ENCODE results near the gene TOMM40.
A peak's percentile ranks its signal among the peaks of the same experiment; 100 is the strongest.
"Not testable (repeated sequence)": the region's sequence is repeated elsewhere in the genome, so short reads cannot be mapped to it uniquely, and the experiment has no call there.

Gene TOMM40

DNA sequence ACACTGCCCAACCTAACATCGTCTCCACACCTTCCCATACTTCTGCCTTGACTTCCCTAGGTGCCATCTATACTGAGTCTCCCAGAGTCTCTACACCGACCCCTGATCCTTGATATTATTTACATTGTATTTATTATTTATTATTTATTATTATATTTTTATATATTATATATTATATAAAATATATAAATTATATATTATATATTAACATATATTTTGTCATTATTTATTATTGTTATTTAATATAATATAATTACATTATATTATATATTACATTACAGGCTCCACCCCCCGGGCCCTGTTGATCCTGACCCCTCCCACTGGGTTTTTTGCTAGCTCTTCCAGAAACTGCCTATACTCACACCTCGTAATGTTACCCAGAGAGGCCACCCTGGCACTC is 18.4 kb upstream of the TOMM40 start:
- no peak for DNase-seq

DNA sequence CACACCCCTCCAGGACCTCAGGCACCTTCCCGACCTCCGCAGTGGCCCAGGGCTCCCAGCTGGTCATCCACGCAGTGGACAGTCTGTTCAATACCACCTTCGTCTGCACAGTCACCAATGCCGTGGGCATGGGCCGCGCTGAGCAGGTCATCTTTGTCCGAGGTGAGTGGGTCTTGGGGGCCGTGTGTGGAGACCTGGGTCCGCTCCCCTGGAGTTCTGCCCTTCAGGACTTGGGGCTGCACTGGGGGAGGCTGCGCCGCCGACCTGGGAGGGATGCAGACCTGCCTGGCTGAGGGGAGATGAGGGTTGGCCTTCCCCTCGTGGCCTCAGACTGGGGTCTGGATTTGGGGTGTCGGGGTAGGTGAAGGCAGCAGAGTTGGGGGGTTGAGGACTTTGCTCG is 16.7 kb upstream of the TOMM40 start:
- no peak for DNase-seq

DNA sequence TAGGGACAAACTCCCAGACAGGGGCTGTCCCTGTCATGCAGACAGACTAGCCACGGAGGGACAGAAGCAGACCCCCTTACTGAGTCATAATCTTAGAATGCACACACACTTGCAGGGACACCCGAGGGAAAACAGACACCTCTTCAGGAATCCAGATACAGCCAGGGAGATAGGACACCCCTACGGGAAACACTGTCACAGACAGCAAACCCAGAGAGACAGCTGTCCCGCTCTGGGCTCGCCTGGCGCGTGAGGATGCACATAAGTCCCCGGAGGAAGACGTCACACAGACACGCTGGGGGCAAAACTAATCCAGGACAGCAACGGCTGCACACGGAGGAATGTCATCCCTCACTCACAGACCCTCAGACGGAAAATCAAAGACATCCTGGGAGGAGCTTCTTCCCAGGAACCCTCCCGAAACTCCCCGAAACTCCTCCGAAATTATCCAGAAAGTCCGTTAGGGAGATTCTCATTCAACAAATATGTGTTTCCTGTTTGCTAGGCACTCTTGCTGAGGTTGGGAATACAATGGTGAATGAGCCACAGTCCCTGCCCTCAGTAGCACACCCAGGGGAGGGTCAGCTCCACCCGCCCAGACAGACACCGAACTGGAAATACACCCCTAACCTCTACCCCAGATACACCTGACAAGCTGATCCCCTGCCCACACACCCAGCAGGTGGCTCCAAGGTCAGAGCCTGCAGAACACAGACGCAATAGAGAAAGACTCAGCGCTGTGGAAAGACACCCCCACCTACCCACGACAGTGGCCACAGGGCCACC is 15.2 kb upstream of the TOMM40 start:
- DNase-seq = peak; percentile 96

DNA sequence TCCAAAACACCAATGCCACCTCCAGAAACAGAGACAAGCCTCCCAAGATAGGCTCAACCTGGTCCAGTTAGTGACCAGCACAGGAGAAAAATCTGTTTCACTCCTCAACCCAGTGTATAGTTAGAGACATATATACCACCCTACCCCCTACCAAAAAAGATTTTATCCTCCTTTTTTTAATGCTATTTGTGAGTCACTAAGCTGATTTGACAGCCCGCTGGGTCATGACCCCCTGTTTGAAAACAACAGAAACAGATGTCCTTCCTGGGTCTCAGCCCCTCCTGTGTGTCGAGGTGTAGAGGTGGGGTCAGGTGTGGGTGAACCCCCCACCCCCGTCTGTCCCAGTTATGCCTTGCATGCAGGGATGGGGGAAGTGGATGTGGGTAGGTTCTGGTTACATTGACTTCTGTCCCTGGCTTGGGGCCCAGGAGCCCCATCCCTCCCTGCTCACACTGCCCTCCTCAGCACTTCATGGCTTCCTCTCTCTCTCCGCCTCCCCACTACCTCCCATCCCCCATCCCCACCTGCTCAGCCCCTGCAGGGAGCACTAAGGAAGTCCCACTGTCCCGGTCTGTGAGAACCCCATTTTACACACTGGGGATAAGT is 14.0 kb upstream of the TOMM40 start:
- DNase-seq = no peak

DNA sequence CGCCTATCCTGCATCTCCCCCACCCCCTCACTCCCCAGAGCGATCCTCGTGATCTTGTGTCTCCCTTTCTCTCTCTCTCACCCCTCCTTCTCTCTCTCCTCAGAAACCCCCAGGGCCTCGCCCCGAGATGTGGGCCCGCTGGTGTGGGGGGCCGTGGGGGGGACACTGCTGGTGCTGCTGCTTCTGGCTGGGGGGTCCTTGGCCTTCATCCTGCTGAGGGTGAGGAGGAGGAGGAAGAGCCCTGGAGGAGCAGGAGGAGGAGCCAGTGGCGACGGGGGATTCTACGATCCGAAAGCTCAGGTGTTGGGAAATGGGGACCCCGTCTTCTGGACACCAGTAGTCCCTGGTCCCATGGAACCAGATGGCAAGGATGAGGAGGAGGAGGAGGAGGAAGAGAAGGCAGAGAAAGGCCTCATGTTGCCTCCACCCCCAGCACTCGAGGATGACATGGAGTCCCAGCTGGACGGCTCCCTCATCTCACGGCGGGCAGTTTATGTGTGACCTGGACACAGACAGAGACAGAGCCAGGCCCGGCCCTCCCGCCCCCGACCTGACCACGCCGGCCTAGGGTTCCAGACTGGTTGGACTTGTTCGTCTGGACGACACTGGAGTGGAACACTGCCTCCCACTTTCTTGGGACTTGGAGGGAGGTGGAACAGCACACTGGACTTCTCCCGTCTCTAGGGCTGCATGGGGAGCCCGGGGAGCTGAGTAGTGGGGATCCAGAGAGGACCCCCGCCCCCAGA is 12.8 kb upstream of the TOMM40 start:
- peak; percentile 91 for DNase-seq

DNA sequence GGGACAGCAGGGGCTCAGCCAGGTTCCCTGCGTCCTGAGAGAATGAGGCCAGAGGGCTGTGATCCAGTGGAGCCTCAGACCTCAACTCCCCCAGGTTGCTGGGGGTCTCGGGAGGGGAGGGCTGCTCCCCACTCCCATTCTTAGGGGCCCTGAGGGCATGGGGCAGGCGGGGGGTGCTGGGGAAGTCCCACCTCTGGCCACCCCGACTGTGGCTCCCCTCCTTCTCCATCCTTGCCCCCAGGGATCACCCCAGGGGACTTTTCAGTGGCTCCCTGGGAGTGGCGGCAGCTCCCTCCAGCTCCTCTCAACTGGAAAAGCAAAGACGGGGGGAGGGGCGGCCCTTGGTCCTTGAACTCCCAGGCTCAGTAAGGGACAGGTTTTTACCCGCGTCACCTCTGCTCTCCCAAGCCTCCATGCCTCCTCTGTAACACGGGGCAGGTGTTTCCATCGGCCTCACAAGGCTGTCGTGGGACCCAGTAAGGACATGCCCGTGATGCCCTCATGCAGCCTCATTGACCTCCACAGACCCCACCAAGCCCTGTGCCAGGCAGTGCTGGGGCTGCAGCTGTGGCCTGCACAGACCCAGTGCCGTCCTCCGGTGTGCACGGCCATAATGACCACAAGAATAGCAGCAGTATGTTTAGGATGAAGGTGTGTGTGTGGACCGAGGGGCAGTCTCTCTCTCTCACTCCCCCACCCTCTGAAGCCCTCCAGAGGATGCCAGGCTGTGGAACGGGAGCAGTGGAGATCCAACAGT is 11.6 kb upstream of the TOMM40 start:
- DNase-seq = no peak

DNA sequence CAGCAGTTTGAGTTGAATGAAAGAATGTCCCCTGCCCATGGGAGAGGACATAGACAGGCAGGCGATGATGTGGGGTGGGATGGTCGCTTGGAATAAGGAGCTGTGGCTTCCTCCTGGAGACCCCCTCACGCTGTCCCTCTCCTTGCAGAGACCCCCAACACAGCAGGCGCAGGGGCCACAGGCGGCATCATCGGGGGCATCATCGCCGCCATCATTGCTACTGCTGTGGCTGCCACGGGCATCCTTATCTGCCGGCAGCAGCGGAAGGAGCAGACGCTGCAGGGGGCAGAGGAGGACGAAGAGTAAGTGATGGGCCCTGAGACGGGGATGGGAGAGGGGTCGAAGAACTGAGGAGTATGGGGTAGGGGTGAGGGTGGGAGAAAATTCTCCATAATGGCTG is 9.0 kb upstream of the TOMM40 start:
- DNase-seq = no peak

DNA sequence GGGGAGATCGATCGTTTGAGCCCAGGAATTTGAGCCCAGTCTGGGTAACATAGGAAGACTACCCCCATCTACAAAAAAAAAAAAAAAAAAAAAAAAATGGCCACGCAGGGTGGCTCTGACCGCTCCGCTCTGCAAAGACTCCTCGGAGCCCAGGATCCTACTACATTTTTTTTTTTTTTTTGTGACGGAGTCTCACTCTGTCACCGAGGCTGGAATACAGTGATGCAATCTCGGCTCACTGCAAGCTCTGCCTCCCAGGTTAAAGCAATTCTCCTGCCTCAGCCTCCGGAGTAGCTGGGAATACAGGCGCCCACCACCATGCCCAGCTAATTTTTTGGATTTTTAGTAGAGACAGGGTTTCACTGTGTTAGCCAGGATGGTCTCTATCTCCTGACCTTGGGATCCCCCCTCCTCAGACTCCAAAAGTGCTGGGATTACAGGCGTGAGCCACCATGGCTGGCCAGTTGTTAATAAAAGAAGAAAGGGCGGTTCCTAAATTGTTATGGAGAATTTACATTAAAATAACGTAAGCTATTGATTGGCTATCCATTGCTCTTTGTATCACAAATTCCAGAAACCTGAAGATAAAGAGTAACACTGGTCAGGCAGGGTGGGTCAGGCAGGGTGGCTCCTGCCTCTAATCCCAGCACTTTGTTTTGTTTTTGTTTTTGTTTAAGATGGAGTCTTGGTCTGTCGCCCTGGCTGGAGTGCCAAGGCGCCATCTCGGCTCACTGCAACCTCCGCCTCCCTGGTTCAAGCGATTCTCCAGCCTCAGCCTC is 8.2 kb upstream of the TOMM40 start:
- not testable (repeated sequence) for DNase-seq

DNA sequence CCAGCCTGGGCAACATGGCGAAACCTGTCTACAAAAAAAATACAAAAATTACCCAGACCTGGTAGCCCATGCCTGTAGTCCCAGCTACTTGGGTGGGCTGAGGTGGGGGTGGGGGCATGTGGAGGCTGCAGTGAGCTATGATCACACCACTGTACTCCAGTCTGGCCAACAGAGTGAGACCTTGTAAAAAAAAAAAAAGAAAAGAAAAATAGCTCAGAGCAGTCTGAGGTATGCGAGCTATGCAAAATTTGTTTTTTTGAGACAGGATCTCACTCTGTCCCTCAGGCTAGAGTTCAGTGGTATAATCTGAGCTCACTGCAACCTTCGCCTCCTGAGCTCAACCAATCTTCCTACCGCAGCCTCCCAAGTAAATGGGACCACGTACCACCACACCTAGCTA is 7.1 kb upstream of the TOMM40 start:
- no peak for DNase-seq

DNA sequence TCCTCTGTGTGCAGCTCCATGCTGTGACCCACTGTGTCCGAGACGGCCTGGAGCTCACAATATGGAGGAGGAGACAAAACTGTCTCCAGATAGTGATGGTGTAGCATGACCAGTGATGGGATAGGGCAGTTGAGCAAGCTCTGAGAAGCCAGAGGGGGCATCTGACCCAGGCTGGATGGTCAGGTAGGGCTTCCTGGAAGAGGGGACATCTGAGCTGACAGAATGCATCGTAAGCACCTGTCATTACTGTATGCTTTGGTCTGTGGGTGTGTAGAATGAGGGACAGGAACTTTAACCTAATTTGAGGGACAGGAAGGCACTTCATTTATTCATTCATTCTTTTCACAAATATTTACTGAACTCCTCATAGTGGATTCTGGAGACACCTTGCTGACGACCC is 6.5 kb upstream of the TOMM40 start:
- no peak for DNase-seq

DNA sequence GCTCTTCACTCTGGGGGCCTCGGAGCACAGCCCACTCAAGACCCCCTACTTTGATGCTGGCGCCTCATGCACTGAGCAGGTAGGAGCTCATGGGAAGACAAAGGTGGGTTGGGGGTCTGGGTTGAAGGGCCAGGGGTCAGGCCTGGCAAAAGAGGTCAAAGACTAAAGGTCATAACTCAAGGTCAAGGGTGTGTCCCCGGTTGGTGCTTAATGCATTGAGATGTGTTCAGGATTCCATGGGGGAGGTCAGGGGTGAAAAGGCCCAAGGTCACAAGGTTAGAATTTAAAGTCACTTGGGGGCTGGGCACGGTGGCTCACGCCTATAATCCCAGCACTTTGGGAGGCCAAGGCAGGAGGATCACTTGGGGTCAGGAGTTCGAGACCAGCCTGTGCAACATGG is 4.9 kb upstream of the TOMM40 start:
- DNase-seq = no peak

DNA sequence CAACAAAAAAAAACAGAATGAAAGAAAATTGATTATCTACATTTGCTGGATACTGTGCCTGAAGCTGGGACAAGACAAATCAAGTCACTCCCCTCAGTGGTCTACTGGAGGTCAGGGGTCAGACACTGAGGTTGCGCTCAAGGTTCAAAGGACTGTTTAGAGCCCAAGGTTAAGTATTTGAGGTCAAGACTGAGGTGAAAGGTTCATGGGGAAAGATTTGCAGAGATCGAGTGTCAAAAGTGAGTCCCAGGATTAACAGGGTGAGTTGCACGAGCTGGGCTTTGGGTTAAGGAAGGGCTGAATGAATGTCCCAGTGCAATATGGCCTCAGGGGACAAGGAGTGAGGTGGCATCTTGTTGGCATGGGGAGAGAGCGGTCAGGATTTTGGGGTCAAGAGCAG is 3.4 kb upstream of the TOMM40 start:
- DNase-seq = no peak

DNA sequence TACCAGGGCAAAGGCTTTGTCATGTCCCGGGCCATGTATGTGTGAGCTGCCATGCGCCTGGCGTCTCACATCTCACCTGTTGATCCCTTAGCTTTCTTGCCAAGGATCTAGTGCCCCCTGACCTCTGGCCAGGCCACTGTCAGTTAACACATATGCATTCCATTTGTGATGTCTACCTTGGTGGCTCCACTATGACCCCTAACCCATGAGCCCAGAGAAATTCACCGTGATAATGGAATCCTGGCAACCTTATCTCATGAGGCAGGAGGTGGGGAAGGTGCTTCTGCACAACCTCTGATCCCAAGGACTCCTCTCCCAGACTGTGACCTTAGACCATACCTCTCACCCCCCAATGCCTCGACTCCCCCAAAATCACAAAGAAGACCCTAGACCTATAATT is 2.7 kb upstream of the TOMM40 start:
- not testable (repeated sequence) for DNase-seq

DNA sequence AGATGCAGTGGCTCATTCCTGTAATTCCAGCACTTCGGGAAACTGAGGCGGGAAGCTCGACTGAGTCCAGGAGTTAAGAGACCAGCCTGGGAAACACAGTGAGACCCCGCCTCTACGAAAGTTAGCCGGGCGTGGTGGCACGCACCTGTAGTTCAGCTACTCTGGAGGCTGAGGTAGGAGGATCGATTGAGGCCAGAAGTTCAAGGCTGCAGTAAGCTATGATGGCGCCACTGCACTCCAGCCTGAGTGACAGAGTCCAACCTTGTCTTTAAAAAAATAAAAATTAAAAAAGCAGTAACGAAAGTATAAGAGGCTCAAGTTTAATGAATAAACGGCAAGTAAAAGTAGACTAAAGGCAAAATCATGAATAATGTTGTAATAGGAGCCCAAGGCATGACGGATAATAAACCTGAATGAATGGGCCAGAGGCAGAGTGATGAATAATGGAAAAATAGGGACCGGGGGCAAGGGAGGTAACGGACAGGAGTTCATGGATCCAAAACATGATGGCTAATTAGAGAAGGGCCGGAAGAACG is 1.2 kb upstream of the TOMM40 start:
- DNase-seq = no peak

DNA sequence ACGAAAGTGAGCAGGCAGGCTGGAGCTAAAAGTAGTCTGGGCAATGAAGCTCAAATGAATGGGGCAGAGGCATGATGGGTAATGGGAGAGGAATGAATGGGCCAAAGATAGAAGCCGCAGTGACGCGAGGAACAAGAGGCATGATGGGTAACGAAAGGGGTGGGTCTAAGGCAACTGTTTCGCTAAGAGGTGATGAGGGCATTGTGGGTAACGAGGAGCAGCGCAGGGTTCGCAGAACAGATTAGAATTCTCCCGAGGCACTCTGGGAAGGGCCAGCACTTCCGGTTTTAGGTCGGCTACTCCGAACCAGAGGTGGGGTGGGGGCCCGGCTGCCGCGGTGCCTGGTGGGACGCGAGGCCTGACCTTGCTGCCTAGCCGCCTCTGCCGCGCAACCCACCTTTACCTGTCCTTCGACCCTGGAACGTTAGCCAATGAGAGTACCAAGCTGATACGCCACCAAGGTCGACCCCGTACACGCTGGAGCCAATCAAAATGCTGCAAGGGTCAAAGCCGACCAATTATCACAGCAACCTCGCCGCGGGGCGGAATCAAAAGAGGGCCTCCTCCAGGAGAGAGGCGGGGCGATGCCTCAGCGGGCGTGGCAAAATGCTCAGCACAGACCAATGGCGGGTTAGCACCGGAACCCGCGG is 563 bp upstream of the TOMM40 start:
- DNase-seq = peak; percentile 100

DNA sequence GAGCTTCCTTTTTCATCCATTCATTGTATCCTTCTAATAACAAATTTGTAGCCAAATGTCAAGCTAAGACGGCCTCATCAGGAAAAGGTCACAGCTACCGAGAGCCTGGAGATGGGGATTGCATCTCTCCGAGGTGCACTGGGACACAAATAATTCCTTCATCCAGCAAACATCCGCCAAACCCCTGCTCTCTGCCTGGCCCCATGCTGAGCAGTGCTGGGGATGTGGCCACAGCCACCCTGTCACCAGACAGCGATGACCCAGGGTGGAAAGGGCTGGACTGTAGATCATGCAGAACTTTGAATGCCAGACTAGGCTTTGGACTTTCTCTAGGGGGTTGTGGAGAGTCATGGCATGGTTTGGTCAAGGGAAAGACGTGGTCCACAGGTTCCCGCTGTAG is 1.9 kb downstream of the TOMM40 start:
- DNase-seq = no peak

DNA sequence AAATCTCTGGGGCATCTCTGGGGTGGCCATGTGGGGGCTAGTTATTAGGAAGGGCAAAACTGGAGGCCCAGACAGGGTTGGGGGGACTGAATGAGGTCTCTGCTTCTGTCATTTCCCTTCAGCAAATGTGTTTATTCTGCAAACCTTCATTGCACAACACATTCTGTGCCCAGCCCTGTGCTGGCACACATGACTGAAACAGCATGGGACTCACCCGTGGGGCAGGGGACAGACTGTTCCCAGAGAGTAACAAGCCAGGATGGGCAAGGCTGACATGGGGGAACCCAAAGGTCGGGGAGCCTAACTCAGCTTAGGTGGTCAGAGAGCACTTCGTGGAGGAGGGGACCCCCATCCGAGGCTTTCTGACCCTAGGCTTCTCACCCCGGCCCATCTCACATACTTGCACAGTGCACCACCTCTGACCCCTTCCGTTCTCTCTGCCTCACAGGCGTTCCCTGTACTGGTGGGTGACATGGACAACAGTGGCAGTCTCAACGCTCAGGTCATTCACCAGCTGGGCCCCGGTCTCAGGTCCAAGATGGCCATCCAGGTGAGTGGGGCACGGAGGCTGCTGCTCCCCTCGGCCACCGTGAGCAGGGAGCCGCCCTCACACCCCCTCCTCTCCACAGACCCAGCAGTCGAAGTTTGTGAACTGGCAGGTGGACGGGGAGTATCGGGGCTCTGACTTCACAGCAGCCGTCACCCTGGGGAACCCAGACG is 2.4 kb downstream of the TOMM40 start:
- DNase-seq = no peak

DNA sequence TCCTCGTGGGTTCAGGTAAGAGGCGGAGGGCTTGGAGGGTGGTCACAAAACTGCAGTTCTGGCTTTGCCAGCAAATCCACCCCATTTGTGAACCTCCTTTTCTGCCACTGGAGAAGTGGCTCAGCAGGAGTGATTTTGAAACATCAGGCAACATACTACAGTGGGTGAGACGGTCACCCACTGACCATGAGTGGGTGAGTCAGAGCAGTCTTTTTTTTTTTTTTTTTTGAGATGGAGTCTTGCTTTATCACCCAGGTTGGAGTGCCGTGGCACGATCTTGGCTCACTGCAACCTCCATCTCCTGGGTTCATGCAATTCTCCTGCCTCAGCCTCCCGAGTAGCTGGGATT is 3.0 kb downstream of the TOMM40 start:
- DNase-seq = no peak

DNA sequence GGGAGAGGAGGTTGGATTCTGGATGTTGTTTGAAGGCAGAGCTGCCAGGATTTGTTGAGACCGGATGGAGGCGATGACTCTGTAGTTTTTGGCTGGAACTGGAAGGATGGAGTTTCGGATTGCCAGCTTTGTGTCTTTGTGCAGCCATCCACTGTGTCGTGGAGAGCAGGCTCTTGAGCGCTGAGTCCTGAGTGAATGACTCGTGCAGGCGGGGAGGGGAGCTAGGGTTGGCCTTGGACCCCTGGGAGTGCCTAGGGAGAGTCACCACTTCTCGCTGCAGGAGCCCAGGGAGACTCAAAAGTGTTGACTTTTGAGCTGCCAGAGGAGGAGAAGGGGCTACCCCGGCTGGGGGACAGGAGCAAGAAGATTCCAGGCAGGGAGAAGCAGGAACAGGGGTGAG is 3.9 kb downstream of the TOMM40 start:
- DNase-seq = no peak

DNA sequence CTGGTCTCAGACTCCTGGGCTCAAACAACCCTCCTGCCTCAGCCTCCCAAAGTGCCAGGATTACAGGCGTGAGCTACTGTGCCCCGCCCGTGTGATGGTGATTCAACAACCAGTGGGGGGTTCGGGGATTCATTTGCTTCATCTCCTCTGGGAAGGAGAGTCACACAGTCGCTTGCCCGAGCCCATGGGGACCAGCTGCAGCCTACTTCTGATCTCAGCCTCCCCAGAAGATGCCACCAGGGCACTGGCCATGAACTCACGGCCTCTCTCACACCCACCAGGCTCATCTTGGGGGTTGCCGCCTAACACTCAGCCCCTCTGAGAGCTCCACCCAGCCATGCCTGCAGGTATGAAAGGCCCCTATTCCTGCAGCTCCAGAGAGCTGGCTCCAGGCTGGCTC is 6.8 kb downstream of the TOMM40 start:
- DNase-seq = peak; percentile 44
